ENCODE results near the gene LRP1B.

DNA sequence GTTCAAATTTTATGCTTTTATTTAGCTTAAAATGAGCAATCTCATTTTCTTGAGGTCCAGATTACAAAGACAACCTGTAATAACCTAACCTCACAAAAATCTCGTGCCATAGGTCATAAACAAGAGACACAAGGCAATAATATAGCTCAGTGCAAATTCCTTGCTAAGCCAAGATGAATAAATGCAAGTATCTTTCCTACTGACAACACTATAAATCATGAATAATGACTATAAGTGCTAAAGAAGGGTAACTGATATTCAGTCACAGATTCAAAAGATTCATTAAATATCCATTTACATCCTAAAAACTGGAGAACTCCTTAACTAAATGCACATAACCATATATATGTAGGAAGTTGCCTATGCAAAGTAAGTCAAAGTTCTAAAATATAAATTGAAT is 1641.6 kb downstream of the LRP1B start:
- TF ChIP-seq POLR2A (IDR thresholded peaks at IDR 0.05): no peak
- TF ChIP-seq, protein P1, sequence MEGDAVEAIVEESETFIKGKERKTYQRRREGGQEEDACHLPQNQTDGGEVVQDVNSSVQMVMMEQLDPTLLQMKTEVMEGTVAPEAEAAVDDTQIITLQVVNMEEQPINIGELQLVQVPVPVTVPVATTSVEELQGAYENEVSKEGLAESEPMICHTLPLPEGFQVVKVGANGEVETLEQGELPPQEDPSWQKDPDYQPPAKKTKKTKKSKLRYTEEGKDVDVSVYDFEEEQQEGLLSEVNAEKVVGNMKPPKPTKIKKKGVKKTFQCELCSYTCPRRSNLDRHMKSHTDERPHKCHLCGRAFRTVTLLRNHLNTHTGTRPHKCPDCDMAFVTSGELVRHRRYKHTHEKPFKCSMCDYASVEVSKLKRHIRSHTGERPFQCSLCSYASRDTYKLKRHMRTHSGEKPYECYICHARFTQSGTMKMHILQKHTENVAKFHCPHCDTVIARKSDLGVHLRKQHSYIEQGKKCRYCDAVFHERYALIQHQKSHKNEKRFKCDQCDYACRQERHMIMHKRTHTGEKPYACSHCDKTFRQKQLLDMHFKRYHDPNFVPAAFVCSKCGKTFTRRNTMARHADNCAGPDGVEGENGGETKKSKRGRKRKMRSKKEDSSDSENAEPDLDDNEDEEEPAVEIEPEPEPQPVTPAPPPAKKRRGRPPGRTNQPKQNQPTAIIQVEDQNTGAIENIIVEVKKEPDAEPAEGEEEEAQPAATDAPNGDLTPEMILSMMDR (IDR thresholded peaks at IDR 0.05): no peak

Measured in thyroid gland (tissue), 4 donors.